PC-3 (cell line): ENCODE data around the gene HYOU1. TPM values are rescaled to one million over a fixed set of nuclear protein-coding genes. Genes with fewer than 3 reads are reported as not detected.

Experiments used
- ATAC-seq: fragments of 200-7000 bp; cut with Tn5 transposase; 2 replicates; pipeline ENCODE4 v1.9.1; 2020; ENCODE audit warnings: mild to moderate bottlenecking, moderate library complexity
- BruUV-seq: library from RNA; stranded (reverse); fragments of 400-500 nt; replicated peaks from 2 replicates; lab custom pipeline; 2021; lab: Mats Ljungman, UMichigan
- CTCF ChIA-PET: fragments of 300-600 bp; sonication (Branson Sonifier 250); formaldehyde crosslinking; loops from one replicate; lab custom pipeline; 2022; ENCODE audit warnings: antibody characterized with exemption; lab: Charles Lee
- POLR2A ChIA-PET: fragments of 300-600 bp; sonication (Branson Sonifier 250); formaldehyde crosslinking; loops from one replicate; lab custom pipeline; 2022; ENCODE audit warnings: antibody characterized with exemption; ENCODE audit not compliant: unreplicated experiment; lab: Charles Lee
- DNase-seq: peaks from one replicate; pipeline ENCODE4 v3.0.0-alpha.2; 2015
- H2AFZ ChIP-seq: fragments of 300-600 bp; sonication (generic); 2 replicates; pipeline ENCODE4 v1.6.0; 2016; ENCODE audit warnings: antibody characterized with exemption, low read length
- H3F3A ChIP-seq: fragments of 300-600 bp; sonication (generic); one replicate; pipeline ENCODE4 v1.6.0; 2017; ENCODE audit warnings: antibody characterized with exemption, low read length, control low read depth, mild to moderate bottlenecking; ENCODE audit not compliant: unreplicated experiment
- H3K27ac ChIP-seq: fragments of 300-600 bp; sonication (generic); 2 replicates; pipeline ENCODE4 v1.5.1; 2016; ENCODE audit warnings: mild to moderate bottlenecking, low read length
- H3K27me3 ChIP-seq: fragments of 300-600 bp; sonication (generic); 2 replicates; pipeline ENCODE4 v1.6.1; 2016; ENCODE audit warnings: low read length, mixed read lengths
- H3K36me3 ChIP-seq: fragments of 300-600 bp; sonication (generic); 2 replicates; pipeline ENCODE4 v1.6.1; 2016; ENCODE audit warnings: low read depth, mixed run types, low read length, mixed read lengths
- H3K4me1 ChIP-seq: fragments of 300-600 bp; sonication (generic); 2 replicates; pipeline ENCODE4 v1.5.1; 2016; ENCODE audit warnings: low read length; ENCODE audit not compliant: insufficient read depth
- H3K4me2 ChIP-seq: fragments of 300-600 bp; sonication (generic); 2 replicates; pipeline ENCODE4 v1.6.0; 2016; ENCODE audit warnings: low read length
- H3K4me3 ChIP-seq: fragments of 300-600 bp; sonication (generic); 2 replicates; pipeline ENCODE4 v1.5.1; 2016; ENCODE audit warnings: mild to moderate bottlenecking, low read length, mixed read lengths
- H3K79me2 ChIP-seq: fragments of 300-600 bp; sonication (generic); 2 replicates; pipeline ENCODE4 v1.6.1; 2017; ENCODE audit warnings: low read length, mixed read lengths
- H3K9ac ChIP-seq: fragments of 300-600 bp; sonication (generic); 2 replicates; pipeline ENCODE4 v1.6.0; 2016; ENCODE audit warnings: mild to moderate bottlenecking, low read length
- H3K9me2 ChIP-seq: fragments of 300-600 bp; sonication (generic); replicated peaks from 2 replicates; pipeline ENCODE4 v1.6.1; 2016; ENCODE audit warnings: mixed run types, low read length, mixed read lengths
- H3K9me3 ChIP-seq: fragments of 300-600 bp; sonication (generic); 2 replicates; pipeline ENCODE4 v1.6.1; 2016; ENCODE audit warnings: low read length, mixed read lengths
- H4K20me1 ChIP-seq: fragments of 300-600 bp; sonication (generic); 2 replicates; pipeline ENCODE4 v1.6.1; 2016; ENCODE audit warnings: low read length, mixed read lengths
- EZH2 ChIP-seq: fragments of 300-600 bp; sonication (generic); IDR thresholded peaks from one replicate; pipeline ENCODE4 v1.6.1; 2017; ENCODE audit warnings: antibody characterized with exemption, mild to moderate bottlenecking, low read length; ENCODE audit not compliant: unreplicated experiment
- EZH2phosphoT487 ChIP-seq: fragments of 300-600 bp; sonication (generic); IDR thresholded peaks from 2 replicates; pipeline ENCODE4 v1.6.1; 2018; ENCODE audit warnings: mild to moderate bottlenecking, antibody characterized with exemption, low read length, borderline replicate concordance
- intact Hi-C: fragments of 100-400 bp; cut with micrococcal nuclease; formaldehyde crosslinking; loops from 2 replicates; pipeline ENCODE4 v1.9.0; 2023
- total RNA-seq: library from RNA; depleted of rRNA; stranded (reverse); fragments of >200 nt; gene quantifications from 2 replicates; pipeline ENCODE4 v1.2.3, GENCODE V29; 2014
- TF ChIP-seq, protein P1 (sequence below): fragments of 300-600 bp; sonication (generic); conservative IDR thresholded peaks from 2 replicates; pipeline ENCODE4 v1.5.1; 2017; ENCODE audit warnings: antibody characterized with exemption, low read depth, mild to moderate bottlenecking, low read length

The HYOU1 gene
- total RNA-seq, 1 experiment from 2014 or later = 168 TPM

DNA sequence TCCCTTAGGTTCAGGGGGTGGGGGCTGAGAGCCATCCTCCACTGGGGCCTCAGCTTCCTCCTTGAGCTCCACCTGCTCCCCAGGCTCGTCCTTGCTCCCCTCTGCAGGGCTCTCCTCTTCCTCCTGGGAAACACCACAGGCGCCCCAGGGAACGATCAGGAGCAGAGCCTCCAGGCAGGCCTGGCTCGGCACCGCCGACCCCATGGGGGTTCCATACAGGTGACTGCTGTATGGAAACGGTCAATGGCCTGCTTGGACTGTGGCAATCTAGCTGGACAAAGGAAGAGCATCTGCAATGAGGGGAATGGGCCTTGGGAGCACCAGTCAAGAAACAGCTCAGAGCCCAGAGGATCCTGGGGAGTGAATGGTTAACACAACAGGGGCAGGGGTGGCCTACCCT lies 7.9 kb downstream of the HYOU1 start:
- Histone ChIP-seq H3K27me3 (no peaks in the 10 kb centered on the region), H2AFZ (no peak overlapping the region), H3K79me2 (0 out of 2 replicates have a peak, but pooled peaks cover 4% of the 10 kb centered on the region), H3K9me2 (no peaks in the 10 kb centered on the region), H3K4me3 (no peak overlapping the region), H3K4me2 (no peak overlapping the region), H4K20me1 (no peaks in the 10 kb centered on the region), H3K27ac (no peak overlapping the region), H3K4me1 (no peaks in the 10 kb centered on the region), H3K36me3 (peaks cover 73% of the 10 kb centered on the region), H3K9ac (no peak overlapping the region), H3K9me3 (no peaks in the 10 kb centered on the region), H3F3A (no peaks in the 10 kb centered on the region)
- no peak for ATAC-seq
- BruUV-seq = no TSS peak
- no peak for TF ChIP-seq EZH2
- no peak for DNase-seq
- CTCF ChIA-PET = no interaction called here
- POLR2A ChIA-PET = no interaction called here
- intact Hi-C loops = no loop called here

DNA sequence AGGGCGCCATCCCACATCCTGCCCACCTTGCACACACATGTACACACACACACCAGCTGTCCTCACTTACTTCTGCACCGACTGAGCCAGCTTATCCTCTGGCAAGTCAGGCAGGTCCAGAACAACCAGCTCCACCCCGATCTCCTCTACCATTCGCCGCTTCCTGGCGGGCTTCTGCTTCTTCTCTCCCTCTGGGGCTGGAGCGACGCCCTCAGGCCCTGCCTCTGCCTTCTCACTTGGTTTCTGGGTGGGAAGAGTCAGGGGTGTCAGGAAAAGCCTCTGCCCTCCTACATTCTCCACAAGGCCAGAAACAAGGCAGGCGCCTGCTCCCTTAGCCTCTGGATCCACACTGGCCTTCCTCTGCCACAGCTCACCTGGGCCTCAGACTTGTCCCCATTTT lies 8.4 kb downstream of the HYOU1 start:
- POLR2A ChIA-PET = no interaction called here
- Histone ChIP-seq H3K79me2 (no peaks in the 10 kb centered on the region), H3K27me3 (no peaks in the 10 kb centered on the region), H3K4me2 (no peak overlapping the region), H3K9me2 (no peaks in the 10 kb centered on the region), H3K36me3 (peaks cover 69% of the 10 kb centered on the region), H3K9ac (no peak overlapping the region), H2AFZ (no peak overlapping the region), H3K27ac (no peak overlapping the region), H4K20me1 (no peaks in the 10 kb centered on the region), H3K4me3 (no peak overlapping the region), H3F3A (no peaks in the 10 kb centered on the region), H3K4me1 (no peaks in the 10 kb centered on the region), H3K9me3 (no peaks in the 10 kb centered on the region)
- intact Hi-C loops = no loop called here
- CTCF ChIA-PET = no interaction called here
- DNase-seq = no peak
- ATAC-seq = no peak
- TF ChIP-seq EZH2 (no peak), EZH2phosphoT487 (no peak)
- TF ChIP-seq, protein P1, sequence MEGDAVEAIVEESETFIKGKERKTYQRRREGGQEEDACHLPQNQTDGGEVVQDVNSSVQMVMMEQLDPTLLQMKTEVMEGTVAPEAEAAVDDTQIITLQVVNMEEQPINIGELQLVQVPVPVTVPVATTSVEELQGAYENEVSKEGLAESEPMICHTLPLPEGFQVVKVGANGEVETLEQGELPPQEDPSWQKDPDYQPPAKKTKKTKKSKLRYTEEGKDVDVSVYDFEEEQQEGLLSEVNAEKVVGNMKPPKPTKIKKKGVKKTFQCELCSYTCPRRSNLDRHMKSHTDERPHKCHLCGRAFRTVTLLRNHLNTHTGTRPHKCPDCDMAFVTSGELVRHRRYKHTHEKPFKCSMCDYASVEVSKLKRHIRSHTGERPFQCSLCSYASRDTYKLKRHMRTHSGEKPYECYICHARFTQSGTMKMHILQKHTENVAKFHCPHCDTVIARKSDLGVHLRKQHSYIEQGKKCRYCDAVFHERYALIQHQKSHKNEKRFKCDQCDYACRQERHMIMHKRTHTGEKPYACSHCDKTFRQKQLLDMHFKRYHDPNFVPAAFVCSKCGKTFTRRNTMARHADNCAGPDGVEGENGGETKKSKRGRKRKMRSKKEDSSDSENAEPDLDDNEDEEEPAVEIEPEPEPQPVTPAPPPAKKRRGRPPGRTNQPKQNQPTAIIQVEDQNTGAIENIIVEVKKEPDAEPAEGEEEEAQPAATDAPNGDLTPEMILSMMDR = no peak
- BruUV-seq = no TSS peak

DNA sequence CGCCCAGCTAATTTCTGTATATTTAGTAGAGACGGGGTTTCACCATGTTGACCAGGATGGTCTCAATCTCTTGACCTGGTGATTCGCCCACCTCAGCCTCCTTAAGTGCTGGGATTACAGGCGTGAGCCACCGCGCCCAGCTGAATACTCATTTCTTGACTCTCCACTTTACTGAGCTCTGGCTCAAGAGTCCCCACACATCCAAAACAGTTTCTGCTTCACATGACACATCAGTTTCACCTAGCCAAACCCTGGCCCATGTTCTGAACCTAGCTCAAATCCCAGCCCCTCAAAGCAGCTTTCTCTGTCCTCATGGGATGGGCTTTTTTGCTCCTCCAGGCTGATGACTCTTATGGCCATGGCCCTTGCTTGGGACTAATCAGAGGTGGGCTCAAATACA lies 9.8 kb downstream of the HYOU1 start:
- ATAC-seq (no peak), DNase-seq (no peak)
- Histone ChIP-seq H3K4me2 (no peak overlapping the region), H3K4me1 (no peaks in the 10 kb centered on the region), H2AFZ (no peak overlapping the region), H3K4me3 (no peak overlapping the region), H3F3A (no peaks in the 10 kb centered on the region), H4K20me1 (no peaks in the 10 kb centered on the region), H3K36me3 (peaks cover 54% of the 10 kb centered on the region), H3K9ac (no peak overlapping the region), H3K27me3 (no peaks in the 10 kb centered on the region), H3K27ac (no peak overlapping the region), H3K9me2 (no peaks in the 10 kb centered on the region), H3K79me2 (no peaks in the 10 kb centered on the region), H3K9me3 (no peaks in the 10 kb centered on the region)
- POLR2A ChIA-PET = interaction anchor here (0.5 kb wide), 1 partner anchor 19 kb away, joined by 31 read pairs; no protein-coding TSS in a partner anchor
- no peak for TF ChIP-seq EZH2phosphoT487
- TF ChIP-seq EZH2 = no peak
- TF ChIP-seq, protein P1 = no peak
- BruUV-seq = no TSS peak
- intact Hi-C loops = no loop called here
- CTCF ChIA-PET = interaction anchor here (0.6 kb wide), 1 partner anchor 60 kb away, joined by 4 read pairs; the partner anchor contains the start of gene C2CD2L
